Measurements from ENCODE around the gene PRKN.

PRKN gene

DNA sequence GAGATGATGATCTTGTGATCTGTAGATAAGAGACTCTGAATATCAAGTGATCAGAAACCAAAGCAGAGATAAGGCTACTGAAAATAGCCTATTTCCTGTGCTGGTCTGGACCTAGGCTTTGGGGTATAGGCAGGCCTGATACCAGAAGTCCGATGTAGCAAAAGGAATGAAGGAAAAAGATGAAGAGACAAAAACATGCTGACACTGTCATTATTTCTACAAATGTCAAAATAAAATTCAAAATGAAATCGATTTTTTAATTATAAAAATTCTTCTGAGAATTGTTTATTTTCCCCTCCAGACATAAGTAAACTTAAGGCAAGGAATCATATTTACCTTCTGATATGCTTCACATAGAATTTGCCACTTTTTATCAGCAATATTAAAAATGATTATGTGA, 252.8 kb downstream of the PRKN start:
- TF ChIP-seq, protein P1, sequence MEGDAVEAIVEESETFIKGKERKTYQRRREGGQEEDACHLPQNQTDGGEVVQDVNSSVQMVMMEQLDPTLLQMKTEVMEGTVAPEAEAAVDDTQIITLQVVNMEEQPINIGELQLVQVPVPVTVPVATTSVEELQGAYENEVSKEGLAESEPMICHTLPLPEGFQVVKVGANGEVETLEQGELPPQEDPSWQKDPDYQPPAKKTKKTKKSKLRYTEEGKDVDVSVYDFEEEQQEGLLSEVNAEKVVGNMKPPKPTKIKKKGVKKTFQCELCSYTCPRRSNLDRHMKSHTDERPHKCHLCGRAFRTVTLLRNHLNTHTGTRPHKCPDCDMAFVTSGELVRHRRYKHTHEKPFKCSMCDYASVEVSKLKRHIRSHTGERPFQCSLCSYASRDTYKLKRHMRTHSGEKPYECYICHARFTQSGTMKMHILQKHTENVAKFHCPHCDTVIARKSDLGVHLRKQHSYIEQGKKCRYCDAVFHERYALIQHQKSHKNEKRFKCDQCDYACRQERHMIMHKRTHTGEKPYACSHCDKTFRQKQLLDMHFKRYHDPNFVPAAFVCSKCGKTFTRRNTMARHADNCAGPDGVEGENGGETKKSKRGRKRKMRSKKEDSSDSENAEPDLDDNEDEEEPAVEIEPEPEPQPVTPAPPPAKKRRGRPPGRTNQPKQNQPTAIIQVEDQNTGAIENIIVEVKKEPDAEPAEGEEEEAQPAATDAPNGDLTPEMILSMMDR (IDR thresholded peaks at IDR 0.05; ENCODE audit: low read depth, low read length): no peak
- H3K4me3 ChIP-seq (ENCODE audit: low read depth, low read length): no peak overlapping the region
- DNase-seq (ENCODE audit: low read depth, low spot score): no peak
- in situ Hi-C loops (cut with HindIII; ENCODE audit: low sequenced_read_pairs): no loop called here

DNA sequence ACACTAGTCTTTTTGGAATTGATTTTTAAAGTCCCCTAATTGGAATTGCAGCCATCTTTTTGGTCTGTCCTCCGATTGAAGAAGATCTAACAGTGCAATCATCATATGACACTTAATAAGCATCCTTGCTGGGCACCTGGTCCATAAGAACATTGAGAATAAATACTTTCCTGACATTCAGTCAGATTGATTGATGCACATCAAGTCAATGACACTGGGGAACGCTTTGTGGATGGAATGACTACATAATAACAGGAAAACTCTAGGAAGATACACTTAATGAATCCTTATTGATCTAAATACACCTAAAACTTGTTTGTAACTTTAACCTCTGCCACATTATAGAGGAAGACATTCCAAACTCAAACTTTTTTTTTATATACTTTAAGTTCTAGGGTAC, 255.7 kb downstream of the PRKN start:
- no peak overlapping the region for H3K4me3 ChIP-seq (ENCODE audit: low read depth, low read length)
- no peak for DNase-seq (ENCODE audit: low read depth, low spot score)
- TF ChIP-seq, protein P1 (IDR thresholded peaks at IDR 0.05; ENCODE audit: low read depth, low read length): no peak
- in situ Hi-C loops (cut with HindIII; ENCODE audit: low sequenced_read_pairs): no loop called here

DNA sequence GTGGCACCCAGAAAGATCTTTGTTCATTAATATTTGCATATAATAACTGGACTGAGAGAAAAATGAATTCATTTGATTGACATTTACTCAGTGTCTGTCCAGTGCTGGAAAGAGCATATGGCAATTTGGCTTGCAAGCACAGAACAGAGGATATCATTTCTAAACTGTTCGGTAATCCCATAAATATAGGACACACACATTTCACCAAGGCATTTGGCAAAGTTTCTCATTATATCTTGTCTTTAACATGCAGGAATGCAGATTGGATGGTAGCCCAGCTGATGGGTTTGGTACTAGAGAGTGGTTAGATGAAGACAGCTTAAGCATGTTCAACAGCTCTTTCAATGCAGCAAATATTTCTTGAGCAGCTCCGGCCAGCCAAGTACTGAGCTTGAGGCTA, 259.2 kb downstream of the PRKN start:
- in situ Hi-C loops (cut with HindIII; ENCODE audit: low sequenced_read_pairs): no loop called here
- peak; percentile 14 for DNase-seq (ENCODE audit: low read depth, low spot score)
- TF ChIP-seq, protein P1 (IDR thresholded peaks at IDR 0.05; ENCODE audit: low read depth, low read length): no peak
- H3K4me3 ChIP-seq (ENCODE audit: low read depth, low read length): no peak overlapping the region

DNA sequence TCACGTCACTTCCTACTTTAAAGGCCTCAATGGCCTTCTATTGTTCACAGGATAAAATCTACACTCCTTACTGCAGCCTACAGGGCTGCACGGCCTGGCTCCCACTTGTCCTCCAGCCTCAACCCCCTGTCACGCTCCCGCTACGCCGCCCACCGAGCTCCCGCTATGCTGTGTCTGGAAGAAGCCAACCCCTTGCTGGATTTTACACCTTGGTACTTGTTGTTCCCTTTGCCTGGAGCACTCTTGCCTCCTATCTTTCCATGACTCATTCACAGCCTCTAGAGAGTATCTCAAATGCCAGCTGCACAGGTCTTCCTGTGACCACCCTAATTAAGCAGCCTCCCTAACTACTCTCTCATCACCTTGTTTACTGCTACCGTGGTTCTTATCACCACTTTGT, 259.9 kb downstream of the PRKN start:
- no peak overlapping the region for H3K4me3 ChIP-seq (ENCODE audit: low read depth, low read length)
- TF ChIP-seq, protein P1 (IDR thresholded peaks at IDR 0.05; ENCODE audit: low read depth, low read length): no peak
- DNase-seq (ENCODE audit: low read depth, low spot score): no peak
- in situ Hi-C loops (cut with HindIII; ENCODE audit: low sequenced_read_pairs): no loop called here

DNA sequence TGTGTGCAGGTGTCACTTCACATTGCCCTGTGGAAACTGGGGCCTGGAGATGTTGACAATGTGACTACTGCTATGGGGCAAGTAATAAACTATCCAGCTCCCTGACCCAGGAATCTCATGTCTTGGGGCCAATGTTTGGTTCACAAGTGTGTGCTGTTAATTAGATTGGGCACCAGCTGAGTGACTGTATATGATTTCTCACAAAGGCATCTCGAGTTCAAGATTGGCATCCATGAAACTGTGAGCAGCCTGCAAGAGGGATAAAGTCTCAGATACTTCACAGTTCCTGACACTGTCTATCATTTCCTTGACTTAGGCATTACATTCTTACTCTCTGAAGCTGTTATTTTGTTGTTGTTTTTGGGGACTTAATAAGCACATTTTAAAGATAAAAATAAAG, 264.0 kb downstream of the PRKN start:
- in situ Hi-C loops (cut with HindIII; ENCODE audit: low sequenced_read_pairs): no loop called here
- H3K4me3 ChIP-seq (ENCODE audit: low read depth, low read length): no peak overlapping the region
- TF ChIP-seq, protein P1 (IDR thresholded peaks at IDR 0.05; ENCODE audit: low read depth, low read length): no peak
- DNase-seq (ENCODE audit: low read depth, low spot score): no peak

DNA sequence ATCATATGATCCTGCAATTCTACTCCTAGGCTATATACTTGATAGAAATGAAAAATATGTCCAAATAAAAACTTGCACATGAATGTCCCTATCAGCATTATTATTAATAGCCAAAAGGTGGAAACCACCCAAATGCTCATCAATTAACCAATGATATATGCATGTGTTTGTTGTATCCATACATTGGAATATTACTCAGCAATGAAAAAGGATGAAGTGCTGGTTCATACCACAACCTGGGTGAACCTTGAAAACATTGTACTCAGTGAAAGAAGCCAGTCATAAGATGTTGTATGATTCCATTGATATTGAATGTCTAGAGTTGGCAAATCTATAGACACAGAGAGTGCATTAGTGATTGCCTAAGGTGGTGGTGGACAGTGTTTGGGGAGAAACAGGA, 267.6 kb downstream of the PRKN start:
- in situ Hi-C loops (cut with HindIII; ENCODE audit: low sequenced_read_pairs): no loop called here
- TF ChIP-seq, protein P1 (IDR thresholded peaks at IDR 0.05; ENCODE audit: low read depth, low read length): no peak
- no peak for DNase-seq (ENCODE audit: low read depth, low spot score)
- H3K4me3 ChIP-seq (ENCODE audit: low read depth, low read length): no peak overlapping the region

DNA sequence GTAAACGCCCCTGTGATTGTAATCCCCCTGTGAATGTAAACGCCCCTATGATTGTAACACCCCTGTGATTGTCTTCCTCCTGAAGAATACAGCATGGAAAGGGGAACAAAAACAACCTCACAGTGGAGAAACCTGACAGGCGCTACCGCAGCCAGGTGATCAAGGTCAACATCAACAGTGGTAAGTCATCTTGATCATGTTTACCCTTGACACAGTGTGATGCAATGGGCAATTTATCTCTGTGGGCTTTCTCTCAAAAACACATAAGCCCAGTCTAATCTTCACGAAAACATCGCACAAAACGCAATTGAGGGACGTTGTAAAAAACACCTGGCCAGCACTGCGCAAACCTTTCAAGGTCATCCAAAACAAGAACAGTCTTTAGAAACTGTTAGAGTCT, 277.2 kb downstream of the PRKN start:
- no peak for DNase-seq (ENCODE audit: low read depth, low spot score)
- no peak overlapping the region for H3K4me3 ChIP-seq (ENCODE audit: low read depth, low read length)
- TF ChIP-seq, protein P1 (IDR thresholded peaks at IDR 0.05; ENCODE audit: low read depth, low read length): no peak
- in situ Hi-C loops (cut with HindIII; ENCODE audit: low sequenced_read_pairs): no loop called here

Measured in astrocyte of the spinal cord (primary cell).